Renal cortex interstitium (tissue), 11 donors: ENCODE data around the gene CCDC3. TPM values are rescaled to one million over a fixed set of nuclear protein-coding genes. Genes with fewer than 3 reads are reported as not detected.
A peak's percentile ranks its signal among the peaks of the same experiment; 100 is the strongest.

Source experiments
- DNase-seq, 11 donors: peaks; one replicate each; pipeline ENCODE4 v3.0.0-alpha.2; 2013; ENCODE audit warnings: low read depth in 9 of 11, low spot score in 4 of 11; ENCODE audit errors: extremely low read depth in 1 of 11
- polyA plus RNA-seq, 3 donors: library from polyadenylated mRNA; unstranded; fragments of 120-200 nt; gene quantifications; one replicate each; pipeline ENCODE4 v1.2.1, GENCODE V29; 2013; ENCODE audit not compliant: insufficient read length in 3 of 3

The CCDC3 gene
- polyA plus RNA-seq, 3 donors, result 10.9 to 13.8 (median 13.5) TPM

GRCh38 chr10:12974078-12974477 is 27.4 kb downstream of the CCDC3 start:
- no peak for DNase-seq

GRCh38 chr10:12973149-12973718 is 28.3 kb downstream of the CCDC3 start:
- no peak for DNase-seq

GRCh38 chr10:12972146-12972545 is 29.4 kb downstream of the CCDC3 start:
- no peak for DNase-seq

- DNase-seq, result no peak
Measured at GRCh38 chr10:12971001-12971788, 30.3 kb downstream of the CCDC3 start.

- DNase-seq, result no peak
Measured at GRCh38 chr10:12969951-12970350, 31.6 kb downstream of the CCDC3 start.

GRCh38 chr10:12966067-12966466 is 35.4 kb downstream of the CCDC3 start:
- DNase-seq, result no peak

- DNase-seq, result no peak
Measured at GRCh38 chr10:12965571-12965970, 35.9 kb downstream of the CCDC3 start.

GRCh38 chr10:12962556-12962955 is 39.0 kb downstream of the CCDC3 start:
- DNase-seq, result no peak

GRCh38 chr10:12961416-12962205 is 39.9 kb downstream of the CCDC3 start:
- no peak for DNase-seq

GRCh38 chr10:12960941-12961340 is 40.6 kb downstream of the CCDC3 start:
- DNase-seq, result no peak

GRCh38 chr10:12960334-12960898 is 41.1 kb downstream of the CCDC3 start:
- peak in 8 of 11 donors; percentile 40 to 79 (median 52) for DNase-seq

GRCh38 chr10:12958546-12959110 is 42.9 kb downstream of the CCDC3 start:
- no peak for DNase-seq

GRCh38 chr10:12957081-12957480 is 44.4 kb downstream of the CCDC3 start:
- DNase-seq, result no peak

GRCh38 chr10:12954866-12955265 is 46.6 kb downstream of the CCDC3 start:
- DNase-seq, result no peak

- DNase-seq, result no peak
Measured at GRCh38 chr10:12950583-12951128, 50.9 kb downstream of the CCDC3 start.

GRCh38 chr10:12949248-12949647 is 52.3 kb downstream of the CCDC3 start:
- DNase-seq, result no peak

GRCh38 chr10:12947741-12948140 is 53.8 kb downstream of the CCDC3 start:
- DNase-seq, result no peak

GRCh38 chr10:12946372-12946771 is 55.1 kb downstream of the CCDC3 start:
- DNase-seq, result no peak

GRCh38 chr10:12945690-12946359 is 55.7 kb downstream of the CCDC3 start:
- DNase-seq, result no peak
